ENCODE data around the gene C22orf42.

DNA sequence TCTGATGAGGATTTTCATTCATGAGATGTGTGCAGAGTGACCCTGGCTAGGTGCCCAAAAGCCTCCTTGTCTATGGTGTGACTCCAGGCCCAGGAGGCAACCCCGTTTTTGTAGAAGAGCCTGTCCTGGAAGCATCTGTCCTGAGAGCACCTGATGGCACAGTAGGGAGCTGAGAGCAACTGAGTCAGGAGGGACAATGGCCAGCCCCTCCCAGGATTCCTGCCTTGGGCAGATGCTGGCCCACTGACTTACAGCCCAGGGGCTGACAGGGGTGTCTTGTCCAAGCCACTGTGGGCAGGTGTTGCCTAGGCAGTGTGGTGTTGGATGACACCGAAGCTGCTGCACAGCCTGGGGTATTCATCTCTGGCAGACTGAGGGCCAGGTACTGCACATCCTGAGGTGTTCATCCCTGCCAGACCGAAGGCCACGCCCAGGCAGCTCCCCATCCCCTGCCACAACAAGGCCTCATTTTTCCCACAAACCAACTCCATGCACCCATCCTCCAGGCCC, 48.9 kb upstream of the C22orf42 start:
- TF ChIP-seq POLR2A (IDR thresholded peaks at IDR 0.05) (no peak), CTCF (IDR thresholded peaks at IDR 0.05 in 8 of 11, conservative IDR thresholded peaks at IDR 0.05 in 3 of 11) (no peak), POLR2AphosphoS5 (IDR thresholded peaks at IDR 0.05) (no peak)

Measured in spleen (tissue), 7 donors.